GOT3 (cell line): ENCODE data around the gene NEU3.
"Not testable (repeated sequence)": the region's sequence is repeated elsewhere in the genome, so short reads cannot be mapped to it uniquely, and the experiment has no call there.

Source experiments
- DNase-seq: peaks from one replicate; lab custom pipeline; 2025; ENCODE audit warnings: mixed read lengths; lab: John Stamatoyannopoulos, UW

The NEU3 gene

DNA sequence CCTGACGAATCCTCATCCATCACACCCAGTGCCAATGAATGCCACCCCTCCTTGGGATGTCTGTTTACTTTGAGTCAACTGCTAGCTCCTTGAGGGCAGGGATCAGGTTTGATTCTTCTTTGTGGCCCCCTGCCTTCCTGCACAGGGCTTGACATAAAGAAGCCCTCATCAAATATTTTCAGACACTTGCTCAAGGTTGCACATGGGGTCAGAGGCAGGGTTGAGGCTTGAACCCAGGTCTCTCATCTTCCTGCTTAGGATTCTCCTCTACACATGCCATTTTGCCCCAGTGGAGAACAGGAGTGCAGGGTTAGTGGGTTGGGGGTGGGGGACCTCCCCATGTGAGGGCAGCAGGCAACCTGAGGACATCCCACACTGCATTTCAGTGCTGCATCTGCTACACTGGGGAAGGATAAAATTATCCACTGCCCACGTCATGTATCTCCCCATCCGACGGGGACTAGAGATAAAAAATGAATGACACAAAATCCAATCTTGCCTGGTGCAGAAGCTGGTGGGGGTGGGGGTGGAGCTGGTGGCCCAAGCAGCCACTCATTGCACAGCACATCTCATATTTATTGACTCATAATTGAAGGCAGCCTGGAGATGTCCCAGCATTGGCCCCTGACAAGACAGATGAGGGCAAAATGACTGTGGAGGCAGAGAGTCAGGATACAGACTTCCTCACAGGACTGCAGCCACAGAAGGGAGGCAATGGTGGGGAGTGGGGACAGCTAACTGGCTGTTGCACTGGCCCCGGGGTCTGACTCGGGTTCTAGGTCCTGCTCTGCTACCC, 41.3 kb downstream of the NEU3 start:
- no peak for DNase-seq

DNA sequence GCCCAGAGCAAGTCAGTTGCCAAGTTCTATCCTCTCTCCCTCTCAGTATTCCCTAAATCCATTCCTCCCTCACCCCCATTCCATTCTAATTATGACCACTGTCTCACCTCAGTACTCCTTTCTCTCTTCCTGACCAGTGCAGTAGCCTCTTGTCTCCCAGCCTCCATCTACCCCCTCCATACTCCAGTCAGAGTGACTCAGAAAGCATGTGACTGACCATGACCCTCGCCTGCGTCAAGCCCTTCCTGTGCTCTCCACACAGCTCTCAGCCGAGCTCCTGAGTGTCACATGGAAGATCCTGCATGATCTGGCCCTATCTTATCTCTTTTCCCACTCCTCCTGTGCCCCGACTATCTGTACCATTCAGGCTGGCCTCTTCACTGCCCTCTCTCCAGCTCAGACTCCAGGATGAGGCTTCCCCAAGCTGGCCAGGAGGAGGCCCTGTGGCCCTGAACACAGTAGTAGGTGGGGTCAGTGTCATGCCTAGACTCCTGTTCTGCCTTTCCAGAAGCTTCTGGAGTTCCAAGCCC, 42.6 kb downstream of the NEU3 start:
- no peak for DNase-seq

DNA sequence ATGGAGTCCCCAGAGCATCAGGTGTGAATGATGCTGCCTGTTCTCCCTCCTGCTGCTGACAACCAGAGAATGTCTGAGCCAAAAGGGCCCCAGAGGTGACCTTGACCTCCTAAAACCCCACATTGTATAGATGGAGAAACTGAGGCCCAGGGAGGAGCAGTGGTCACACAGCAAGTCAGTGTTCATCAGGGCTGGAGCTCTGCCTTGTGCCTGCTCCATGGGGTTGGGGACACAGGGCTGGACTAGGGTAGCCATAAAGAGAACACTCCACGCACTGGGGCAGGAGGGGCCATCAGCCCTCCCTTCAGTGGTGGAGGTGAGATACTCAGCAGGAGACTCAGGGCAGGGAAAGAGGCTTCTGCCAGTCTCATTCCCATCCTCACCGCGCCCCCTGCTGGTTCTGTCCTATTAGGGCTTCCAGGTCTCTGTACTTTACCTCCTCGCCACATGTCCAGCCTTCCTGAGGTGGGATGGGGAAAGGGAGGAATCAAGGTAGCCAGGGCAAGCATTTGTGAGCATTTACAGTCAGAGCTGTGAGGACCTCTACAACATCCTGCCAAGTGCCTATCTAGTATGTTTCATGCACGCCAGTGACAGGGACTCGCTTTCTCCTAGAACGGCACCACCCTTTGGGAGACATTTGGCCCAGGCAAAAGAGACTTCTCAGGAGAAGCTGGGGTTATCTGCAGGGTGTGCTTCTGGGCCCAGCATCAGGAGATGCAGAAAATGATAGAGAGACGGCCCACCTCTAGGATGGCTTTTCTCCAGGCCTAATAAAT, 43.2 kb downstream of the NEU3 start:
- DNase-seq = no peak

DNA sequence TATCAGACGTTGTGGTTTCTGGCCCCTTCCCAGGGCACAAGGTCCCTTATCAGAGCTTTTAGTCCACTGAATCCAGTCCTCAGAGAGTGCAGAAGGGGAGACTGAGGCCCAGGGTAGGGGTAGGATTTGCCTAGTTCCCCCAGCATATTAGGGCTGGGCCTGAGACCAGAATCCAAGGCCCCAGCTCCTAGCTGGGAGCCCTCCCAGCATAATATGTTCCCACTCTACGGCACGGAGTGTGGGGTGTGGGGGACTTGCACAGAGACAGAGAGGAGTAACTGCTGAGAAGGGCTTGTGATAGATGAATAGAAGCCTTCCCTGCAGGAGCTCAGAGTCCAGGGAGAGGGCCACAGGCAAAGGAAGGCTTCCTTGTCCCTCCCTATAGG, 43.8 kb downstream of the NEU3 start:
- no peak for DNase-seq

DNA sequence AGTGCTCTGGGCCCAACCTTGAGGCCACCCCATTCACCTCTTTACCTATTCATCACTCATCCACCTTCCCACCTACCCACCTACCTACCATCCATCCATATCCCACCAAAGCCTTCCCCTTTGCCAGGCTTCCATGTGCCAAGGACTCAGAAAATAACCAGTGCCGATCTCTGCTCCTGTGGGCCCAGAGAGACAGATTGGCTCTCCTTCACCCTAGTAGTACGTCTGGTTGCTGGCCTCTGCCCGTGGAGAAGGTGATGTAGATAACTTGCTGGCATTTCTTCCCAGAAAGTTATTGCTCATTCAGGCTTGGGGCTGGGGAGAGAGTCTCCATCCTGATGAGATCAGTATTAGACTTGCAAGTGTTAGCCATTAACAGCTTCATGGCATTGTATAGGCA, 45.2 kb downstream of the NEU3 start:
- no peak for DNase-seq

DNA sequence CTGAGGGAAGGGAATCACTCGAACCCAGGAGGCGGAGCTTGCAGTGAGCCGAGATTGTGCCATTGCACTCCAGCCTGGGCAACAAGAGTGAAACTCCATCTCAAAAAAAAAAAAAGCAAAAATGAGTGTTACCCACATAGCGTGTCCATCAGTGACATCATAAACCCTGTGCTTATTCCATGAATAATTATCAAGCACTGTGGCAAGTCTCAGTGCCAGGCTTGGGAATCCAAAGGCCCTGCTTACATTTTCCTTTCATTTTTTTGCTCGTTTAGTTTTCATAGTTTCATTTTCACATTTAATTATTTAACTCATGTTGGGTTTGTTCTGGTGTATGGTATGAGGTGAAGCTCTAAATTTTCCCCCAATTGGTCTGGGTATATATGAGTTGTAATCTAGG, 46.5 kb downstream of the NEU3 start:
- no peak for DNase-seq

DNA sequence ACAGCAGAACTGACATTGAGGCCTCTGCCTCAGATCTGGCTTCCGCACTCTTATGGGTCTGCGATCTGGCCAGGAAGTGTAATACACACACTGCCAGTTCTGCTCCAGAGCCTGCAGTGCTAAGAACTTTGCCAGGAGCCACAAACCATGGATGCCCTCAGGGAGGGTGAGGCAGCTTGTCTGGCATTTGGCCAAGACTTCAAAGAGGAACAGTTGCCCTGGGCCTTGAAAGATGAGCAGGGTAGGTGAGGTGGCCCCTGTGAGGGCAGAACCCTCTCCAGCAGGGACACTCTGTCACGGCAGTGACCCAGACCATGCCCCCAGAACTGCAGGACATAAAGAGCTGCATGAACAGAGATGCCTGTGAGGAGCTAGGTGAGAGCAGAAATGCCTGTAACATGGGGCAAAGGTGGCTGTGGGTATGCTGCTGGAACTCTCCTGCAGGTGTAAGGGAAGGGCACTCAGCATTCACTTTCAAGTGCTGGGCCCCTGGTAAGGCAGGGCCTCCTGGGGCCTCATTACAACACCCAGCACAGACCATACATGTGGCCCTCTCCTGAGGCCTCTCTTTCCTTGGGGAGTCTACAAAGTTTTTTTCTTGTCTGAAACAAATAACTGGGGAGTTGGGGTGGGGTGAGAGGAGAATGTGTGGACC, 47.3 kb downstream of the NEU3 start:
- no peak for DNase-seq

DNA sequence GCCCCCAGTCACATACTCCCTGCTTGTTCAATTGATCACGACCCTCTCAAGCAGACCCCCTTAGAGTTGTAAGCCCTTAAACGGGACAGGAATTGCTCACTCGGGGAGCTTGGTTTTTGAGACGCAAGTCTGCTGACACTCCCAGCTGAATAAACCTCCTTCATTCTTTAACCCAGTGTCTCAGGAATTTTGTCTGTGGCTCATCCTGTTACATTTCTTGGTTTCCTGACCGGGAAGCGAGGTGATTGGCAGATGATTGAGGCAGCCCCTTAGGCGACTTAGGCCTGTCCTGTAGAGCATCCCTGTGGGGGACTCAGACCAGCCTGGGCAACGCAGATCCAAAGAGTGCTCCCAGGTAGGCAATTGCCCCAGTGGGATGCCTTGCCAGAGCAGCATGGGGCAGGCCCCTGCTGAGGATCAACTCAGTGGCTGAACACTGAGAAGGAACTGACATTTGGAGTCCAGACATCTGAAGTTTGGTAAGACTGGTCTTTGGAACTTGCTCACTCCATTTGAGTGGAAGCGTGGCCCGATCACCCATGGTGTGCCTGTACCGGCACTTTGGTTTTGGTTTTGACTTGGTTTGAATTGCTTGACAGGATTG, 51.5 kb downstream of the NEU3 start:
- DNase-seq = no peak

DNA sequence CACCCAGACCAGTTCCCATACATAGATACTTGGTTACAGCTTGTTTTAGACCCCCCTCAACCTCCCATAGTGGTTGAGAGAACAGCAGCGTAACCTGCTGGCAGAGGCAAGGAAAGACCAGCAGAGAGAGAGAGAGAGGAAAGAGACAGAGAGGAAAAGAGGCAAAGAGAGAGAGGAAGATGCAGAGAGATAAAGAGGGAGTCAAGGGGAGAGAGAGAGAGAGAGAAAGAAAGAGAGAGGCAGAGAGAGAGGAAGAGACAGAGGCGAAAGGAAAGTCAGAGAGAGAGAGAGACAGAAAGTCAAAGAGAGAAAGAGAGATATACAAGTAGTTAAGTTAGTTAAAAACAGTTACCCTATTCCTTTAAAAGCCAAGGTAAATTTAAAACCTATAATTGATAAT, 52.5 kb downstream of the NEU3 start:
- DNase-seq = no peak

DNA sequence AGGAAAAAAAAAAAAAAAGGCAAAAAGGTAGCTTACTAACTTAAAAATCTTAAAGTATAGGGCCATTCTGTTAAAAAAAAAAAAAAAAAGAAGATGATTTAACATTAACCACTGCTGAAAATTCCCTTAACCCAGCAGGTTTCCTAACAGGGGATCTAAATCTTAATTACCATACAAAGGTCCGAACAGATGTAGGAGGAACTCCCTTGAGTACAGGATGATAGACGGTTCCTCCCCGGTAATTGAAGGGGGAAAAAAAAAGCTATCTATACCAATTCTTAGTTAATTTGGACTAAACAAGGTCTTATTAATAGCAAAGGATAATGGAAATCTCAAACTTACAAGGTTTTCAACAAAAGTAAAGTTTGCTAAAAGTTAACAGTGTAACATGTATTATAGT, 53.1 kb downstream of the NEU3 start:
- DNase-seq = not testable (repeated sequence)

DNA sequence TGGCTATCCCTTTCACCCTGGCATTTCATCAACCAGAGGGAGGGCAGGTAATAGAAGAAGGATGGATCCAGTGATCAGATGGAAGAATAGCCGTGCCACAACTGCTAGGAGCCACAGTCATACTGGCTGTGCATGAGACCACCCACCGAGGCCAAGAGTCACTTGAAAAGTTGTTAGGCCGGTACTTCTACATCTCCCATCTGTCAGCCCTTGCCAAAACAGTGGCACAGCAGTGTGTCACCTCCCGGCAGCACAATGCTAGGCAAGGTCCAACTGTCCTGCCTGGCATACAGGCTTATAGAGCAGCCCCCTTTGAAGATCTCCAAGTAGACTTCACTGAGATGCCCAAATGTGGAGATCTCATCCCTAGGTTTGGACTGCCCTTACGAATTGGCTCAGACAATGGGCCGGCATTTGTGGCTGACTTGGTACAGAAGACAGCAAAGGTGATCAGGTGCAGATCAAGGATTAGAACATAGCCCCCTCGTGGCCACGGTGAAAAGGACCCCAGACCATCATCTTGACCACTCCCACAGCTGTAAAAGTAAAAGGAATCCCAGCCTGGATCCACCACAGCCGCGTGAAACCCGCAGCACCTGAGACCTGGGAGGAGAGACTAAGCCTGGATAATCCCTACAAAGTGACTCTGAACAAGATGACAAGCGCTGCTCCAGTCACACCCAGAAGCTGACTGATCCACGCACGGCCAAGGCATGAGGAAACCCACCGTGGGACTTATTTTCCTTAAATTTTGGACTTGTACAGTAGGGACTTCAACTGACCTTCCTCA, 55.8 kb downstream of the NEU3 start:
- not testable (repeated sequence) for DNase-seq

DNA sequence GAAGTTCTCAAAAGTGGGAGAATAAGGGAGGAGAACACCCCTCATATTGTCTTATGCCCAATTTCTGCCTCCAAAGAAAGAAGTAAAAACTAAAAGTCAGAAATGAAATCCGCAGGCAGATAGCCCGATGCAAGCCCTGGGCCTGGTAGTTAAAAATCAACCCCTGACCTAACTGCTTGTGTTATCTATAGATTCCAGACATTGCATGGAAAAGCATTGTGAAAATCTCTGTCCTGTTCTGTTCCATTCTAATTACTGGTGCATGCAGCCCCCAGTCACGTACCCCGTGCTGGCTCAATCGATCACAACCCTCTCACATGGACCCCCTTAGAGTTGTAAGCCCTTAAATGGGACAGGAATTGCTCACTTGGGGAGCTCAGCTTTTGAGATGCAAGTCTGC, 57.9 kb downstream of the NEU3 start:
- DNase-seq = not testable (repeated sequence)

DNA sequence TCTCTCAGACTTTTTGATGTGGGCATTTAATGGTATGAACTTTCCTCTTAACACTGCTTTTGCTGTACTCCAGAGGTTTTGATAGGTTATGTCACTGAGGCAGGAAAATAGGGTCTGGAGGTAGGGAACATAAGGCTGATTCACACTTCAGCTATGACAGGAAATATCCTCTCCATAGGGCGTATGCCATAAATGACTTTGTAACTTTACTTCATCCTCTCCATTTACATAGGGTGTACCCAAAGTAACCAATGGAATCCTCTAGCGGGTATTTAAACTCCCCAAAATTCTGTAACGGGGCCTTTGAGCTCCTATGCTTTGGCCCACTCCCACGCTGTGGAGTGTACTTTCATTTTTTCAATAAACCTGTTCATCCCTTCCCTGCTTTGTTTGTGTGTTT, 58.5 kb downstream of the NEU3 start:
- DNase-seq = no peak

DNA sequence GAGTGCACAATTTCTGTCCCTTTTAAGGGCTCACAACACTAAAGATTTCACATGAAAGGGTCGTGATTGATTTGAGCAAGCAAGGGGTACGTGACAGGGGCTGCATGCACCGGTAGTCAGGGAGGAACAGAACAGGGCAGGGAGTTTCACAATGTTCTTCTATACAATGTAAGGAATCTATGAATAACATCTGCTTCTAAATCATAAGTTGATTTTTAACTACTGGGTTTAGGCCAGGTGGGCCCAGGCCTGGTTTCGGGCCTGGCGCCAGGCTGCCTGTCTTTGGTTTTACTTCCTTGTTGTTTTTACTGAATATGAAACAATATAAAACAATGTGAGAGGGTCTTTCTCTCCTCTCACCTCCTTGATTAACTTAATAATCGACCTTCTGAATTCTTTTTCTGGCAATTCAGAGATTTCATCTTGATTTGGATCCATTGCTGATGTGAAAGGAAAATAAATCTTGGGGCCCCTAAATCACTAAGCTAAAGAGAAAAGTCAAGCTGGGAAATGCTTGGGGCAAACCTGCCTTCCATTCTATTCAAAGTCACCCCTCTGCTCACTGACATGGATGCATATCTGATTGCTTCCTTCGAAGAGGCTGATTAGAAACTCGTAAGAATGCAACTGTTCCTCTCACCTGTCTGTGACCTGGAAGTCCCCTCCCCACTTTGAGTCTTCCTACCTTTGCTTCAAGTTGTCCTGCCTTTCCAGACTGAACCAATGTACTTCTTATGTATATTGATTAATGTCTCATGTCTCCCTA, 61.0 kb downstream of the NEU3 start:
- DNase-seq = not testable (repeated sequence)

DNA sequence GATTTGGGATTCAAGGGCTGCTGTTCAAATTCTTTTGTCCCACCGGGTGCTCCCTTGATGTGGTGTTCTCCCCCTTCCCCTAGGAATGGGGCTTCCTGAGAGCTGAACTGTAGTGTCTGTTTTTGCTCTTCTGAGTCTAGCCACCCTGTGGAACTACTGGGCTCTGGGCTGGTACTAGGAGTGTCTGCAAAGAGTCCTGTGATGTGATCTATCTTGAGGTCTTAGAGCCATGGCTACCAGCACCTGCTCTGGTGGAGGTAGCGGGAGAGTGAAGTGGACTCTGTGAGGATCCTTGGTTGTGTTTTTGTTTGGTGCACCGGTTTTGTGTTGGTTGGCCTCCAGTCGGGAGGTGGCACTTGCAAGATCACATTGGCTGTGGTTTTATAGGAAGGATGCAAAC, 61.8 kb downstream of the NEU3 start:
- no peak for DNase-seq

DNA sequence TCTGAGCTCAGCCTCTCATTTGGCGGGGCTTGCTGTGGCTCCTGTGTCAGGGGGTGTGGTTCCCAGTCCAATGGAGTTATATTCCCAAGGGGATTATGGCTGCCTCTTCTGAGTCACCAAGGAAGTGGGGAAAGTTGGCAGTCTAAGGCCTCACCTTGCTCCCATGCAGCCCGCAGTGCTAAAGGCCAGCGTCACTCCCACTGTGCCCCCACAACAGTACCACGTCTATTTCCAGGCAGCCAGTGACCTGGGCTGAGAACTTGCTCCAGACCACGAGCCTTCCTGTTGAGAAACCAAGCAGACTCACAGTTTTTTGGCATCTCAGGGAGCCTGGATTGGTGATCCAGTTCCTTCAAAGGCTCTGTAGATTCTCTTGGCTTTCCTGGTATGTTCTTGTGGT, 62.3 kb downstream of the NEU3 start:
- no peak for DNase-seq

DNA sequence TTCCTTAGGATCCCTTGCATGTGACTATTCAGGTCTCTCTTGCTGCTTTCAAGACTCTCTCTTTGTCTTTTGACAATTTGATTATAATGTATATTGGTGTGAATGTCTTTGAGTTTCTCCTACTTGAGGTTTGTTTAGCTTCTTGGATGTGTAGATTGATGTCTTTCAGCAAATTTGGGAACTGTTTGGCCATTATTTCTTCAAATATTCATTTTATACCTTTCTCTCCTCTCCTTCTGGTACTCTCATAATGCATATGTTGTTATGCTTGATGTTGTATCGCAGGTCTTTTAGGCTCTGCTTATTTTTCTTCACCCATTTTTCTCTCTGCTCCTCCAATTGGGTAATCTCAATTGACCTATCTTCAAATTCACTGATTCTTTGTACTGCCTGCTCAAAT, 63.7 kb downstream of the NEU3 start:
- no peak for DNase-seq

DNA sequence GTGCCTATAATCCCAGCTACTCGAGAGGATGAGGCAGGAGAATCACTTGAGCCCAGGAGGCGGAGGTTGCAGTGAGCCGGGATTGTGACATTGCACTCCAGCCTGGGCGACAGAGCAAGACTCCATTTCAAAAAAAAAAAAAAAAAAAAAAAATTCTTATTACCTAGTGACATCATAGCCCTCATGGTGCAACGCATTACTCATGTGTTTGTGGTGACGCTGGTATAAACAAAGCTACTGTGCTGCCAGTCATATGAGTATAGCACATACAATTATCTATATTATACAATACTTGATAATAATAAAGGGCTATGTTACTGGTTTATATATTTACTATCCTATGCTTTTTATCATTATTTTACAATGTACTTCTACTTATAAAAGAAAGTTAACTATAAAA, 66.8 kb downstream of the NEU3 start:
- DNase-seq = no peak

DNA sequence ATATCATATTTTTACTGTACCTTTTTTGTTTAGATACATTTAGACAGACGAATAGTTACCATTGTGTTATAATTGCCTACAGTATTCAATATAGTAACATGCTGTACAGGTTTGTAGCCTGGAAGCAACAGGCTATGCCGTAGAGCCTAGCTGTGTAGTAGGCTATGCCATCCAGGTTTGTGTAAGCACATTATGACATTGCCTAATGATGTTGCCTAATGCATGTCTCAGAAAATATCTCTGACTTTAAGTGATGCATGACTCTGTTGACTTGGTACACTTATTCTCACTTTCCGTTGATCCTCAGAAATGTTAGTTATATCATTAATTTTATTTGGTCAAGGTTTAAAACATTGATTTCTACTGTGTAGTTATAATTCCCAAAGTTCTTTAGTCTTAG, 68.1 kb downstream of the NEU3 start:
- DNase-seq = no peak

DNA sequence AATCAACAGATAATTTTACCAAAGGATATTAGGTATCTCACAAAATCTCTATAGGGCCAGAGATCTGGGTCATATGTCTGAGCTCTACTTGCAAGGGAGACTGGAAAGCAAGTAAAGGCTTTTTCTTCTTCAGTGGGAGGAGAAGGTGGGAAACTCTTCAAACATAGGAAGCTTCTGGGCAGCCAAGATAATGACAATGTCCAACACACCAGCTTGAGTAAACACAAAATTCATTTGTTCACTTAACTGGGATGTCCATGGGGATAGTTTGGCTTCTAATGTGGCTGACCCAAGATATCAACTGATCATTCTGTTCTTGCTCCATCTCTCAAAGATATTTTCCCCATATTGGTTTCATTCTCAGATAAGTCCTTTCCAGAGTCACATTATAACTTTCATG, 70.6 kb downstream of the NEU3 start:
- DNase-seq = no peak
